Measurements from ENCODE around the gene HLA-DQA1. TPM values are rescaled to one million over a fixed set of nuclear protein-coding genes. Genes with fewer than 3 reads are reported as not detected.

Gene HLA-DQA1
- total and polyA plus RNA-seq, 10 of the 15 experiments (the other 5 are each of a cell fraction or from before 2014, with no cell fraction given): 289 to 1,769 (median 460) TPM

DNA sequence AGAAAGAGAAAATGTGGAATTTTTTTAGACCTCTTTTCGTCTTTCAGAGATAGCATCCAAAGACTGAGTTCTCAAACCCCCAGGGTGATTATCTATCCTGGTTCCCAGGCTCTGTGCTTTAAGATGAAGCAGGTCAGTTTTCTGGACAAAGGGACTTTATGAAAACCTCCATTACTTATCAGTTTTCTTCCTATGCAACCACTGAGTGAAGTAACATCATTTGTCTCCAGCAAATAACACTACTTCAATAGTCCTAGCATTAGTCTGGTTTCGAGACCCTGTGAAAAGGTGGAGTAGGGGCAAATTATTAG is 29.3 kb upstream of the HLA-DQA1 start (continued):
- TF ChIP-seq, protein P1, sequence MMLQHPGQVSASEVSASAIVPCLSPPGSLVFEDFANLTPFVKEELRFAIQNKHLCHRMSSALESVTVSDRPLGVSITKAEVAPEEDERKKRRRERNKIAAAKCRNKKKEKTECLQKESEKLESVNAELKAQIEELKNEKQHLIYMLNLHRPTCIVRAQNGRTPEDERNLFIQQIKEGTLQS (IDR thresholded peaks at IDR 0.05; ENCODE audit: borderline replicate concordance, extremely low read depth, low read depth, low read length): no peak
- TF ChIP-seq POLR2AphosphoS5 (IDR thresholded peaks at IDR 0.05; ENCODE audit: low read length) (peak; percentile 55; the same call in 1 of the 2 replicates), CREB1 (IDR thresholded peaks at IDR 0.05; ENCODE audit: low read depth) (no peak), SUPT20H (IDR thresholded peaks at IDR 0.05; ENCODE audit: borderline replicate concordance, control insufficient read depth, low read depth, low read length) (no peak), PML (IDR thresholded peaks at IDR 0.05; ENCODE audit: low read length) (0 out of 2 replicates have a peak, but pooled peaks have one; percentile 63), ZNF24 (IDR thresholded peaks at IDR 0.05) (no peak), BMI1 (IDR thresholded peaks at IDR 0.05; ENCODE audit: borderline replicate concordance) (no peak), ATF7 (IDR thresholded peaks at IDR 0.05; ENCODE audit: low read depth) (no peak), NR2C1 (IDR thresholded peaks at IDR 0.05) (no peak), MTA3 (IDR thresholded peaks at IDR 0.05; ENCODE audit: borderline replicate concordance, low read length) (0 out of 2 replicates have a peak, but pooled peaks have one; percentile 46), YY1 (IDR thresholded peaks at IDR 0.05; ENCODE audit: low read depth, low read length) (no peak), GATAD2B (conservative IDR thresholded peaks at IDR 0.05; ENCODE audit: low read depth) (no peak), NR2F1 (conservative IDR thresholded peaks at IDR 0.05) (no peak), SREBF2 (IDR thresholded peaks at IDR 0.05; ENCODE audit: low read length) (no peak), TCF12 (IDR thresholded peaks at IDR 0.05; ENCODE audit: low read depth, low read length) (no peak), NFYB (IDR thresholded peaks at IDR 0.05; ENCODE audit: insufficient read depth, low read depth, low read length) (no peak), EGR1 (IDR thresholded peaks at IDR 0.05; ENCODE audit: borderline replicate concordance in 1 of 2, low read depth in 2 of 2, low read length in 2 of 2) (no peak)
- TF ChIP-seq, protein P2, sequence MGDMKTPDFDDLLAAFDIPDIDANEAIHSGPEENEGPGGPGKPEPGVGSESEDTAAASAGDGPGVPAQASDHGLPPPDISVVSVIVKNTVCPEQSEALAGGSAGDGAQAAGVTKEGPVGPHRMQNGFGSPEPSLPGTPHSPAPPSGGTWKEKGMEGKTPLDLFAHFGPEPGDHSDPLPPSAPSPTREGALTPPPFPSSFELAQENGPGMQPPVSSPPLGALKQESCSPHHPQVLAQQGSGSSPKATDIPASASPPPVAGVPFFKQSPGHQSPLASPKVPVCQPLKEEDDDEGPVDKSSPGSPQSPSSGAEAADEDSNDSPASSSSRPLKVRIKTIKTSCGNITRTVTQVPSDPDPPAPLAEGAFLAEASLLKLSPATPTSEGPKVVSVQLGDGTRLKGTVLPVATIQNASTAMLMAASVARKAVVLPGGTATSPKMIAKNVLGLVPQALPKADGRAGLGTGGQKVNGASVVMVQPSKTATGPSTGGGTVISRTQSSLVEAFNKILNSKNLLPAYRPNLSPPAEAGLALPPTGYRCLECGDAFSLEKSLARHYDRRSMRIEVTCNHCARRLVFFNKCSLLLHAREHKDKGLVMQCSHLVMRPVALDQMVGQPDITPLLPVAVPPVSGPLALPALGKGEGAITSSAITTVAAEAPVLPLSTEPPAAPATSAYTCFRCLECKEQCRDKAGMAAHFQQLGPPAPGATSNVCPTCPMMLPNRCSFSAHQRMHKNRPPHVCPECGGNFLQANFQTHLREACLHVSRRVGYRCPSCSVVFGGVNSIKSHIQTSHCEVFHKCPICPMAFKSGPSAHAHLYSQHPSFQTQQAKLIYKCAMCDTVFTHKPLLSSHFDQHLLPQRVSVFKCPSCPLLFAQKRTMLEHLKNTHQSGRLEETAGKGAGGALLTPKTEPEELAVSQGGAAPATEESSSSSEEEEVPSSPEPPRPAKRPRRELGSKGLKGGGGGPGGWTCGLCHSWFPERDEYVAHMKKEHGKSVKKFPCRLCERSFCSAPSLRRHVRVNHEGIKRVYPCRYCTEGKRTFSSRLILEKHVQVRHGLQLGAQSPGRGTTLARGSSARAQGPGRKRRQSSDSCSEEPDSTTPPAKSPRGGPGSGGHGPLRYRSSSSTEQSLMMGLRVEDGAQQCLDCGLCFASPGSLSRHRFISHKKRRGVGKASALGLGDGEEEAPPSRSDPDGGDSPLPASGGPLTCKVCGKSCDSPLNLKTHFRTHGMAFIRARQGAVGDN (IDR thresholded peaks at IDR 0.05): 0 out of 2 replicates have a peak, but pooled peaks have one; percentile 3
- TF ChIP-seq, protein P3, sequence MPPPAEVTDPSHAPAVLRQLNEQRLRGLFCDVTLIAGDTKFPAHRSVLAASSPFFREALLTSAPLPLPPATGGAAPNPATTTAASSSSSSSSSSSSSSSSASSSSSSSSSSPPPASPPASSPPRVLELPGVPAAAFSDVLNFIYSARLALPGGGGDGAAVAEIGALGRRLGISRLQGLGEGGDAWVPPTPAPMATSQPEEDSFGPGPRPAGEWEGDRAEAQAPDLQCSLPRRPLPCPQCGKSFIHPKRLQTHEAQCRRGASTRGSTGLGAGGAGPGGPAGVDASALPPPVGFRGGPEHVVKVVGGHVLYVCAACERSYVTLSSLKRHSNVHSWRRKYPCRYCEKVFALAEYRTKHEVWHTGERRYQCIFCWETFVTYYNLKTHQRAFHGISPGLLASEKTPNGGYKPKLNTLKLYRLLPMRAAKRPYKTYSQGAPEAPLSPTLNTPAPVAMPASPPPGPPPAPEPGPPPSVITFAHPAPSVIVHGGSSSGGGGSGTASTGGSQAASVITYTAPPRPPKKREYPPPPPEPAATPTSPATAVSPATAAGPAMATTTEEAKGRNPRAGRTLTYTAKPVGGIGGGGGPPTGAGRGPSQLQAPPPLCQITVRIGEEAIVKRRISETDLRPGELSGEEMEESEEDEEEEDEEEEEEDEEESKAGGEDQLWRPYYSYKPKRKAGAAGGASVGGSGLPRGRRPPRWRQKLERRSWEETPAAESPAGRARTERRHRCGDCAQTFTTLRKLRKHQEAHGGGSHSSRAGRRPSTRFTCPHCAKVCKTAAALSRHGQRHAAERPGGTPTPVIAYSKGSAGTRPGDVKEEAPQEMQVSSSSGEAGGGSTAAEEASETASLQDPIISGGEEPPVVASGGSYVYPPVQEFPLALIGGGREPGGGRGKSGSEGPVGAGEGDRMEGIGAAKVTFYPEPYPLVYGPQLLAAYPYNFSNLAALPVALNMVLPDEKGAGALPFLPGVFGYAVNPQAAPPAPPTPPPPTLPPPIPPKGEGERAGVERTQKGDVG (CRISPR knock-in tag; IDR thresholded peaks at IDR 0.05): no peak
- TF ChIP-seq, protein P4, sequence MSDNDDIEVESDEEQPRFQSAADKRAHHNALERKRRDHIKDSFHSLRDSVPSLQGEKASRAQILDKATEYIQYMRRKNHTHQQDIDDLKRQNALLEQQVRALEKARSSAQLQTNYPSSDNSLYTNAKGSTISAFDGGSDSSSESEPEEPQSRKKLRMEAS (IDR thresholded peaks at IDR 0.05; ENCODE audit: low read depth, low read length): no peak
- TF ChIP-seq, protein P5, sequence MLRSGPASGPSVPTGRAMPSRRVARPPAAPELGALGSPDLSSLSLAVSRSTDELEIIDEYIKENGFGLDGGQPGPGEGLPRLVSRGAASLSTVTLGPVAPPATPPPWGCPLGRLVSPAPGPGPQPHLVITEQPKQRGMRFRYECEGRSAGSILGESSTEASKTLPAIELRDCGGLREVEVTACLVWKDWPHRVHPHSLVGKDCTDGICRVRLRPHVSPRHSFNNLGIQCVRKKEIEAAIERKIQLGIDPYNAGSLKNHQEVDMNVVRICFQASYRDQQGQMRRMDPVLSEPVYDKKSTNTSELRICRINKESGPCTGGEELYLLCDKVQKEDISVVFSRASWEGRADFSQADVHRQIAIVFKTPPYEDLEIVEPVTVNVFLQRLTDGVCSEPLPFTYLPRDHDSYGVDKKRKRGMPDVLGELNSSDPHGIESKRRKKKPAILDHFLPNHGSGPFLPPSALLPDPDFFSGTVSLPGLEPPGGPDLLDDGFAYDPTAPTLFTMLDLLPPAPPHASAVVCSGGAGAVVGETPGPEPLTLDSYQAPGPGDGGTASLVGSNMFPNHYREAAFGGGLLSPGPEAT (IDR thresholded peaks at IDR 0.05; ENCODE audit: low read depth): no peak
